Spleen (tissue), 11 donors: ENCODE measurements around the gene GMEB2. TPM values are rescaled to one million over a fixed set of nuclear protein-coding genes. Genes with fewer than 3 reads are reported as not detected.

Experiments
- DNase-seq: peaks from one replicate; pipeline ENCODE4 v3.0.0-alpha.2; 2020
- H3K27ac ChIP-seq, 8 donors: fragments of 200-600 bp; sonication (generic) in 7 of 8; 1 replicate in 4 of 8; 2 replicates in 4 of 8; pipeline versions ENCODE4 v1.5.0 to v1.8.0; 2016 to 2021; ENCODE audit warnings: inconsistent platforms in 4 of 8, mild to moderate bottlenecking in 4 of 8, moderate library complexity in 1 of 8
- H3K27me3 ChIP-seq, 7 donors: fragments of 200-600 bp; sonication (generic) in 6 of 7; replicated peaks in 1 of 7; 1 replicate in 4 of 7; 2 replicates in 3 of 7; pipeline versions ENCODE4 v1.5.0 to v1.8.0; 2016 to 2021; ENCODE audit warnings: inconsistent platforms in 3 of 7, mild to moderate bottlenecking in 1 of 7
- H3K36me3 ChIP-seq, 6 donors: fragments of 200-600 bp; sonication (generic) in 5 of 6; 1 replicate in 4 of 6; 2 replicates in 2 of 6; pipeline versions ENCODE4 v1.5.0 to v1.8.0; 2016 to 2021; ENCODE audit warnings: inconsistent platforms in 2 of 6
- H3K4me1 ChIP-seq, 6 donors: fragments of 200-600 bp; sonication (generic) in 5 of 6; 1 replicate in 3 of 6; 2 replicates in 3 of 6; pipeline versions ENCODE4 v1.5.0 to v1.8.0; 2016 to 2021; ENCODE audit warnings: inconsistent platforms in 3 of 6
- H3K4me3 ChIP-seq, 8 donors: fragments of 200-600 bp; sonication (generic) in 7 of 8; 1 replicate in 4 of 8; 2 replicates in 4 of 8; pipeline versions ENCODE4 v1.5.0 to v1.8.0; 2016 to 2021; ENCODE audit warnings: inconsistent platforms in 4 of 8, mild to moderate bottlenecking in 4 of 8, moderate library complexity in 2 of 8
- H3K9me3 ChIP-seq, 8 donors: fragments of 200-600 bp; sonication (generic) in 7 of 8; 1 replicate in 4 of 8; 2 replicates in 4 of 8; pipeline versions ENCODE4 v1.5.0 to v1.8.0; 2016 to 2021; ENCODE audit warnings: inconsistent platforms in 4 of 8
- POLR2A ChIP-seq, 3 donors: fragments of 450-650 bp; IDR thresholded peaks; one replicate each; pipeline ENCODE4 v1.5.1; 2017; ENCODE audit warnings: antibody characterized with exemption in 3 of 3, mild to moderate bottlenecking in 1 of 3
- POLR2AphosphoS5 ChIP-seq, 3 donors: sonication (generic); formaldehyde crosslinking; IDR thresholded peaks; one replicate each; pipeline ENCODE4 v1.5.1; 2017; ENCODE audit warnings: antibody characterized with exemption in 3 of 3
- WGBS, 5 donors: extraction: QIAGEN DNeasy Blood & Tissue Kit in 3 of 5; methylation state at CpG; one replicate each; pipeline versions ENCODE4 v1.1.5 to v1.1.7; 2013 to 2018; 5-methylcytosine and 5-hydroxymethylcytosine counted together
- intact Hi-C: fragments of 100-400 bp; cut with DNase I; formaldehyde crosslinking; loops from one replicate; pipeline ENCODE4 v1.15.0; 2023; ENCODE audit warnings: low total_unique reads
- polyA plus RNA-seq, 3 donors: library from polyadenylated mRNA; stranded (reverse); fragments of 200-250 nt; gene quantifications; one replicate each; pipeline ENCODE4 v1.2.1, GENCODE V29; 2013
- total RNA-seq, 7 donors: library from RNA; depleted of rRNA in 3 of 7; stranded (reverse); fragments of >200 nt in 3 of 7; fragmentation: NEBNext Ultra II Directional in 4 of 7; extraction: Animal tissue kit (Norgen Biotek cat#: 25700) in 4 of 7; gene quantifications; one replicate each; pipeline versions ENCODE4 v1.1.0 to v1.2.1, GENCODE V29; 2016 to 2021
- TF ChIP-seq, protein P1 (sequence below), 11 experiments: fragments of 200-600 bp in 7 of 11; fragments of 450-650 bp in 4 of 11; sonication (generic) in 4 of 11; IDR thresholded peaks in 8 of 11; conservative IDR thresholded peaks in 3 of 11; 1 replicate in 7 of 11; 2 replicates in 4 of 11; pipeline versions ENCODE4 v1.4.0 to v1.8.0; 2016 to 2021; ENCODE audit warnings: antibody characterized with exemption in 11 of 11, inconsistent platforms in 4 of 11, mild to moderate bottlenecking in 1 of 11
- donor health status: healthy with polysubstance abuse.
- donor health status: DM: no; HTN: no; CAD: no; lungs with moderate emphysema.
- donor health status: DM: no; HTN: no; CAD: no.
- donor health status: Bipolar disorder and iron deficiency.
- donor health status: healthy.
- donor health status: DM: no; HTN: no; CAD: no.
- donor health status: DM: yes; HTN: yes; CAD: no.

GMEB2 gene
- total and polyA plus RNA-seq, 10 donors: 8.6 to 15.0 (median 12.5) TPM

DNA sequence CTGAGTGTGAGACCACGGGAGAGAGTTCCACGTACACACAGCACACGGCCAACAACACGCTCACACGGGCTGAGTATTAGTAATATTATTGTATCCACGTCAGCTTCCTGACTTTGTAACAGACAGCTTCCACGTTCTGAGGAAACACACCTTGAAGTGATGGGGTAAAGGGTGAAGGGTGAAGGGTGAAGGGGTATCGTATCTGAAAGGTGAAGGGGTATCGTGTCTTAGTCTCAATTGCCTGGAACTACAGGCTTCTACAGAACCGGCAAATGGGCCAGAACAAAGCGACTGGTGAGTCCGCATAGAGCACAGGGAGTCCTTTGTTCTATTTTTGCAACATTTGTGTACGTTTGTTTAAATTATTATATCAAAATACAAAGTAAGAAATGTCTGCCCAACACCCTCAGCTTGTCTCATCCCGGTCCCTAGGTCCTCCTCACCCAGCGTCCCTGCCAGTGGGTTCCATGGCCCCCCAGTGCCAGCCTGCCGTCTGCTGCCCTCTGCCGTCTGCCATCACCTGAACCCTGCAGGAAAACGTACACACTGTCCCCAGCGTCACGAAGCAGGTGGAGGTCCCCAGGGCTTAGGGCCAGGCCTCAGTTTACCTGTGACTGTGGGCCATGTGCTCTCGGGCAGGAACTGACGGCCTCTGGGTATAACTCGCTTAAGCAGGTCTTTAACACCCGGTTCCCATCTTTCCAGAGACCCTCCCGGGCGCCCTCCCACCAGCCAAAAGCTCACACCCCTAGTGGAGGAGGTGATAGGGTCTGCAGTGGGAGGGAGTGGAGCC, 48.5 kb downstream of the GMEB2 start:
- Histone ChIP-seq H3K27me3 (peaks cover 0 to 32% (median 0%) of the 10 kb centered on the region in 7 donors), H3K4me1 (peaks cover 7 to 26% (median 15%) of the 10 kb centered on the region in 6 donors), H3K9me3 (no peaks in the 10 kb centered on the region), H3K27ac (no peak overlapping the region), H3K4me3 (no peak overlapping the region), H3K36me3 (no peaks in the 10 kb centered on the region)
- TF ChIP-seq, protein P1, sequence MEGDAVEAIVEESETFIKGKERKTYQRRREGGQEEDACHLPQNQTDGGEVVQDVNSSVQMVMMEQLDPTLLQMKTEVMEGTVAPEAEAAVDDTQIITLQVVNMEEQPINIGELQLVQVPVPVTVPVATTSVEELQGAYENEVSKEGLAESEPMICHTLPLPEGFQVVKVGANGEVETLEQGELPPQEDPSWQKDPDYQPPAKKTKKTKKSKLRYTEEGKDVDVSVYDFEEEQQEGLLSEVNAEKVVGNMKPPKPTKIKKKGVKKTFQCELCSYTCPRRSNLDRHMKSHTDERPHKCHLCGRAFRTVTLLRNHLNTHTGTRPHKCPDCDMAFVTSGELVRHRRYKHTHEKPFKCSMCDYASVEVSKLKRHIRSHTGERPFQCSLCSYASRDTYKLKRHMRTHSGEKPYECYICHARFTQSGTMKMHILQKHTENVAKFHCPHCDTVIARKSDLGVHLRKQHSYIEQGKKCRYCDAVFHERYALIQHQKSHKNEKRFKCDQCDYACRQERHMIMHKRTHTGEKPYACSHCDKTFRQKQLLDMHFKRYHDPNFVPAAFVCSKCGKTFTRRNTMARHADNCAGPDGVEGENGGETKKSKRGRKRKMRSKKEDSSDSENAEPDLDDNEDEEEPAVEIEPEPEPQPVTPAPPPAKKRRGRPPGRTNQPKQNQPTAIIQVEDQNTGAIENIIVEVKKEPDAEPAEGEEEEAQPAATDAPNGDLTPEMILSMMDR (IDR thresholded peaks at IDR 0.05 in 8 of 11, conservative IDR thresholded peaks at IDR 0.05 in 3 of 11): peak in 3 of 11 experiments; percentile 11 to 18 (median 11)
- TF ChIP-seq POLR2AphosphoS5 (IDR thresholded peaks at IDR 0.05): no peak
- intact Hi-C loops: no loop called here
- DNase-seq: no peak
- WGBS, 5 donors: 75 to 86% (median 80%) methylated on average over 22 to 26 of the region's 26 CpGs

DNA sequence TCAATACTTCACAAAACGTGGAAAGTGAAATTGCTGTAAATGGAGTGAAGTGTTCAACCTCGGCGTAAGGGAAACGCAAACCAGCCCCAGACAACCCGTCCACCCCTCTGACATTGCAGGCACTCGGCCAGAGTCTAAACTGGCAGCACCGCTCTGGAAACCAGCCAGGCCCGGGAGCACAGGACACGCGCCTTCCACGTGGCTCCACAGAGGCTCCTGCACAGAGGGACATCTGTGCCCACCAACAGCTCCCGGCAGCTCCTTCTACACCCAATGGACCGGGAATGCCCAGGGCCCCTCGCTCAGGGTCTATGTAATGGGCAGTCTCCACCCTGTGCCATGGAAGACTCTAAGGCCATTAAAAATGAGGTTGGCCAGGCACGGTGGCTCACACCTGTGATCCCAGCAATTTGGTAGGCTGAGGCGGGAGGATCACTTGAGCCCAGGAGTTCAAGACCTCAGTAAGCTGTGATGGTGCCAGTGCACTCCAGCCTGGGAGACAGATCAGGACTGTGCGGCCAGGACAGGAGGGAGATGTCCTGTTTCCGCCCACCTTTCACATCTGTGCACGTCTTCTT, 49.5 kb downstream of the GMEB2 start:
- Histone ChIP-seq H3K27me3 (peaks cover 0 to 32% (median 0%) of the 10 kb centered on the region in 7 donors), H3K9me3 (no peaks in the 10 kb centered on the region), H3K4me3 (no peak overlapping the region), H3K4me1 (peaks cover 15 to 36% (median 25%) of the 10 kb centered on the region in 6 donors), H3K27ac (no peak overlapping the region), H3K36me3 (peaks cover 0 to 7% (median 5%) of the 10 kb centered on the region in 6 donors)
- 80 to 88% (median 84%) methylated on average over 19 of the region's 19 CpGs for WGBS, 5 donors
- TF ChIP-seq, protein P1 (IDR thresholded peaks at IDR 0.05 in 8 of 11, conservative IDR thresholded peaks at IDR 0.05 in 3 of 11): no peak
- TF ChIP-seq POLR2AphosphoS5 (IDR thresholded peaks at IDR 0.05) (no peak), POLR2A (IDR thresholded peaks at IDR 0.05) (no peak)
- no peak for DNase-seq
- intact Hi-C loops: no loop called here

DNA sequence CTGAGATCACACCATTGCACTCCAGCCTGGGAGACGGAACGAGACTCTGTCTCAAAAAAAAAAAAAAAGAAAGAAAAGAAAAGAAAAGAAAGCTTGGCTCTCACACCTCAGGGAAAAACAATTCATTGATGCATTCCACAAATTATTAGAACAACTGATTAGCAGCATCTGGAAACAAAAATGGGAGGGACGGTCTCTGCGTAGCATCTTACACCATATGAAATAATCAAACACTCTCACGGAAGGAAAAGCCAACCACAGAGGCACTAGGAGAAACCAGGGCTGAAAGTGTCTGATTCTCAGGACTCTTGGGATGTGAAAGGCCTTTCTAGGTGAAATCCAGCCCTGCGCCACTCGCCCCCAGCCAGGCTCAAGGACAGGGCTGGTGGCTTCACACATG, 50.6 kb downstream of the GMEB2 start:
- TF ChIP-seq, protein P1 (IDR thresholded peaks at IDR 0.05 in 8 of 11, conservative IDR thresholded peaks at IDR 0.05 in 3 of 11): no peak
- TF ChIP-seq POLR2A (IDR thresholded peaks at IDR 0.05) (no peak), POLR2AphosphoS5 (IDR thresholded peaks at IDR 0.05) (no peak)
- intact Hi-C loops: no loop called here
- Histone ChIP-seq H3K4me1 (peaks cover 15 to 43% (median 30%) of the 10 kb centered on the region in 6 donors), H3K36me3 (peaks cover 0 to 15% (median 12%) of the 10 kb centered on the region in 6 donors), H3K4me3 (no peak overlapping the region), H3K27me3 (peaks cover 0 to 32% (median 0%) of the 10 kb centered on the region in 7 donors), H3K27ac (no peak overlapping the region), H3K9me3 (no peaks in the 10 kb centered on the region)
- no peak for DNase-seq
- WGBS, 5 donors: 90 to 94% (median 92%) methylated on average over 7 of the region's 7 CpGs
